OCI-LY1 (cell line): ENCODE results near the gene NUP62.

Experiments
- H2AFZ ChIP-seq: fragments of 200-600 bp; sonication (generic), shearing (Covaris generic); 2 replicates; pipeline ENCODE4 v1.6.0; 2014; ENCODE audit warnings: antibody characterized with exemption, mild to moderate bottlenecking, low read length
- H3F3A ChIP-seq: fragments of 200-600 bp; sonication (generic), shearing (Covaris generic); 2 replicates; pipeline ENCODE4 v1.6.0; 2014; ENCODE audit warnings: mild to moderate bottlenecking, antibody characterized with exemption, low read length, moderate library complexity; ENCODE audit not compliant: insufficient read depth
- H3K27ac ChIP-seq: fragments of 200-600 bp; sonication (generic); 2 replicates; pipeline ENCODE4 v1.5.1; 2014; ENCODE audit warnings: low read length, mixed run types, mild to moderate bottlenecking, low read depth; ENCODE audit not compliant: poor library complexity, severe bottlenecking
- H3K27me3 ChIP-seq: fragments of 200-600 bp; sonication (generic); 2 replicates; pipeline ENCODE4 v1.6.0; 2014; ENCODE audit warnings: antibody characterized with exemption, mild to moderate bottlenecking, low read length, moderate library complexity; ENCODE audit not compliant: insufficient read depth
- H3K36me3 ChIP-seq: fragments of 200-600 bp; sonication (generic); 2 replicates; pipeline ENCODE4 v1.6.1; 2014; ENCODE audit warnings: mild to moderate bottlenecking, antibody characterized with exemption, low read length, moderate library complexity, mixed read lengths; ENCODE audit not compliant: insufficient read depth
- H3K4me1 ChIP-seq: fragments of 200-600 bp; sonication (generic); 2 replicates; pipeline ENCODE4 v1.5.1; 2014; ENCODE audit warnings: mild to moderate bottlenecking, low read length, moderate library complexity; ENCODE audit not compliant: insufficient read depth, severe bottlenecking
- H3K4me2 ChIP-seq: fragments of 200-600 bp; sonication (generic), shearing (Covaris generic); 2 replicates; pipeline ENCODE4 v1.6.1; 2014; ENCODE audit warnings: low read length
- H3K4me3 ChIP-seq: fragments of 200-600 bp; sonication (generic); 2 replicates; pipeline ENCODE4 v1.5.1; 2014; ENCODE audit warnings: low read length, low read depth, mild to moderate bottlenecking, mixed read lengths; ENCODE audit not compliant: poor library complexity, severe bottlenecking
- H3K79me2 ChIP-seq: fragments of 200-600 bp; shearing (Covaris generic); 2 replicates; pipeline ENCODE4 v1.6.1; 2016; ENCODE audit warnings: mixed run types, low read length, mixed read lengths; ENCODE audit not compliant: insufficient read depth
- H3K9ac ChIP-seq: fragments of 200-600 bp; sonication (generic), shearing (Covaris generic); 2 replicates; pipeline ENCODE4 v1.6.1; 2014; ENCODE audit warnings: mild to moderate bottlenecking, low read length, mixed read lengths
- H3K9me2 ChIP-seq: fragments of 200-600 bp; sonication (generic), shearing (Covaris generic); 2 replicates; pipeline ENCODE4 v1.6.1; 2014; ENCODE audit warnings: low read depth, mild to moderate bottlenecking, low read length, mixed read lengths
- H3K9me3 ChIP-seq: fragments of 200-600 bp; shearing (Covaris generic); 2 replicates; pipeline ENCODE4 v1.6.1; 2014; ENCODE audit warnings: low read length, mixed read lengths
- H4K20me1 ChIP-seq: fragments of 200-600 bp; sonication (generic), shearing (Covaris generic); 2 replicates; pipeline ENCODE4 v1.6.0; 2016; ENCODE audit warnings: mild to moderate bottlenecking, low read length; ENCODE audit not compliant: insufficient read depth
- CTCF ChIP-seq: fragments of 200-600 bp; sonication (generic), shearing (Covaris generic); IDR thresholded peaks from 2 replicates; pipeline ENCODE4 v1.5.1; 2017; ENCODE audit warnings: mild to moderate bottlenecking, antibody characterized with exemption, low read length, moderate library complexity, mixed read lengths
- EZH2 ChIP-seq: fragments of 200-600 bp; sonication (generic), shearing (Covaris generic); IDR thresholded peaks from 2 replicates; pipeline ENCODE4 v1.8.0; 2017; ENCODE audit warnings: borderline replicate concordance, mixed run types, mild to moderate bottlenecking, antibody characterized with exemption, low read length, moderate library complexity, mixed read lengths

The NUP62 gene

DNA sequence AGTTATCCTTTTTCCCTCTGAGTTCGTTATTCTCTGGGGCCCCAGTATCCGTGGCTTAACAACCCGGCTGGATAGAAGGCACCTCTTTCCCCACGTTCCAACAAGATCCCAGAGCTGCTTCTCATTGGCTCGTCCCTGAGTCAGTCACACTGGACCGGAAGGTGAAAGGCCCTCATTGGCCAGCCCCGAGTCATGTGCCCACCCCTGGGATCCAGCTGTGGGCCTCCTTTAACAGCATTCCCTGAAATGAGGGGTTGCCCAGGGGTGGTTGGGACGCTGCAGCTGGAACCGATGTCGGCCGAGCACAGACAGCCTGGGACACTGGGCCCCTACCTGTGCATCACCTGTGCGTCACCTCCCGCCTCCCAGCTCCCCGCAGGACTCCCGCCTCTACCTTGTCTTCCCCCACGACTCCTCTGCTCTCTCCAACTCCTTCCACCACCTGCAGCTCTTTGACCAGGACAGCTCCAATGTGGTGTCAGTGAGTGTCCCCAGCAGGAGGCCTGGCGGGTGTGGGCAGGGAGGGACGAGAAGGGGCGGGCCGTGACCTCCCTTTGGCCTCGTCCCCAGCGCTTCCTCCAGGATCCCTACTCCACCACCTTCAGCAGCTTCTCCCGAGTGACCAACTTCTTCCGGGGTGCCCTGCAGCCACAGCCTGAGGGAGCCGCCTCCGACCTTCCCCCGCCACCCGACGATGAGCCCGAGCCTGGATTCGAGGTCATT lies 47.5 kb downstream of the NUP62 start:
- peaks cover 16% of the 10 kb centered on the region for H3K4me1 ChIP-seq
- no peaks in the 10 kb centered on the region for H3K79me2 ChIP-seq
- no peak overlapping the region for H3K4me3 ChIP-seq
- H3K27ac ChIP-seq: no peak overlapping the region
- H3K4me2 ChIP-seq: no peak overlapping the region
- 0 out of 2 replicates have a peak, but pooled peaks cover 3% of the 10 kb centered on the region for H3K9me3 ChIP-seq
- H3K9ac ChIP-seq: no peak overlapping the region
- TF ChIP-seq EZH2 (no peak), CTCF (no peak)
- no peaks in the 10 kb centered on the region for H4K20me1 ChIP-seq
- H3K27me3 ChIP-seq: no peaks in the 10 kb centered on the region
- H3K9me2 ChIP-seq: no peaks in the 10 kb centered on the region
- no peak overlapping the region for H2AFZ ChIP-seq
- peaks cover 57% of the 10 kb centered on the region for H3K36me3 ChIP-seq
- no peaks in the 10 kb centered on the region for H3F3A ChIP-seq

- H3F3A ChIP-seq: no peaks in the 10 kb centered on the region
- no peak overlapping the region for H3K27ac ChIP-seq
- H3K27me3 ChIP-seq: no peaks in the 10 kb centered on the region
- no peak for TF ChIP-seq EZH2
- TF ChIP-seq CTCF: no peak
- H2AFZ ChIP-seq: no peak overlapping the region
- H3K9me2 ChIP-seq: no peaks in the 10 kb centered on the region
- H3K9me3 ChIP-seq: 0 out of 2 replicates have a peak, but pooled peaks cover 3% of the 10 kb centered on the region
- H3K4me2 ChIP-seq: no peak overlapping the region
- peaks cover 57% of the 10 kb centered on the region for H3K36me3 ChIP-seq
- no peak overlapping the region for H3K9ac ChIP-seq
- H3K4me3 ChIP-seq: no peak overlapping the region
- no peaks in the 10 kb centered on the region for H3K79me2 ChIP-seq
- peaks cover 16% of the 10 kb centered on the region for H3K4me1 ChIP-seq
- no peaks in the 10 kb centered on the region for H4K20me1 ChIP-seq
Observed at GRCh38 chr19:49881186-49881585, 48.1 kb downstream of the NUP62 start.

- no peaks in the 10 kb centered on the region for H4K20me1 ChIP-seq
- TF ChIP-seq CTCF (no peak), EZH2 (no peak)
- no peak overlapping the region for H3K4me3 ChIP-seq
- H3K9ac ChIP-seq: no peak overlapping the region
- H3K4me2 ChIP-seq: no peak overlapping the region
- peaks cover 53% of the 10 kb centered on the region for H3K36me3 ChIP-seq
- H3K79me2 ChIP-seq: peaks cover 6% of the 10 kb centered on the region
- no peak overlapping the region for H2AFZ ChIP-seq
- no peaks in the 10 kb centered on the region for H3K9me2 ChIP-seq
- peaks cover 21% of the 10 kb centered on the region for H3K4me1 ChIP-seq
- 0 out of 2 replicates have a peak, but pooled peaks cover 3% of the 10 kb centered on the region for H3K9me3 ChIP-seq
- H3K27ac ChIP-seq: no peak overlapping the region
- H3K27me3 ChIP-seq: no peaks in the 10 kb centered on the region
- H3F3A ChIP-seq: no peaks in the 10 kb centered on the region
Observed at GRCh38 chr19:49880162-49880869, 49.0 kb downstream of the NUP62 start.
